Activated CD4-positive, alpha-beta T cell treated with anti-CD3 and anti-CD28 coated beads for 36 hours (primary cell): ENCODE data around the gene FRMPD1. TPM values are rescaled to one million over a fixed set of nuclear protein-coding genes. Genes with fewer than 3 reads are reported as not detected.
A peak's percentile ranks its signal among the peaks of the same experiment; 100 is the strongest.
"Not testable (repeated sequence)": the region's sequence is repeated elsewhere in the genome, so short reads cannot be mapped to it uniquely, and the experiment has no call there.

Experiments used
- ATAC-seq: fragments of 200-7000 bp; cut with Tn5 transposase; one replicate; pipeline ENCODE4 v1.10.0; 2021; ENCODE audit warnings: mild to moderate bottlenecking, moderate library complexity
- CTCF ChIA-PET: fragments of 350-600 bp; sonication (Branson Sonifier 250); formaldehyde crosslinking; loops from one replicate; lab custom pipeline; 2021; ENCODE audit warnings: antibody characterized with exemption; lab: Charles Lee
- POLR2A ChIA-PET: fragments of 350-600 bp; sonication (Branson Sonifier 250); formaldehyde crosslinking; loops from one replicate; lab custom pipeline; 2021; ENCODE audit warnings: antibody characterized with exemption, inconsistent platforms; lab: Charles Lee
- DNase-seq: peaks from one replicate; pipeline ENCODE4 v3.0.0-alpha.2; 2020
- H3K27ac Mint-ChIP-seq: one replicate; pipeline ENCODE4 v1.8.0; 2021; ENCODE audit warnings: mixed read lengths
- H3K27me3 Mint-ChIP-seq: one replicate; pipeline ENCODE4 v1.8.0; 2021; ENCODE audit warnings: mixed read lengths
- H3K36me3 Mint-ChIP-seq: one replicate; pipeline ENCODE4 v1.8.0; 2021; ENCODE audit warnings: low read depth, mixed read lengths
- H3K4me1 Mint-ChIP-seq: one replicate; pipeline ENCODE4 v1.8.0; 2021; ENCODE audit warnings: mixed read lengths
- H3K4me3 Mint-ChIP-seq: one replicate; pipeline ENCODE4 v1.8.0; 2021; ENCODE audit warnings: mild to moderate bottlenecking, moderate library complexity, mixed read lengths
- H3K9me3 Mint-ChIP-seq: one replicate; pipeline ENCODE4 v1.8.0; 2021; ENCODE audit warnings: low read depth, mixed read lengths
- intact Hi-C, 2 experiments: fragments of 100-400 bp; cut with DNase I in 1 of 2; cut with micrococcal nuclease in 1 of 2; formaldehyde crosslinking; loops; one replicate each; pipeline versions ENCODE4 v1.14.2 to v1.15.1; 2022 to 2024; cut with DNase I, micrococcal nuclease
- total RNA-seq, 2 experiments: library from RNA; stranded (reverse); gene quantifications; one replicate each; pipeline ENCODE4 v1.2.3, GENCODE V29; 2021

The FRMPD1 gene
- not detected for total RNA-seq

- Mint-ChIP-seq H3K36me3 (no peaks in the 10 kb centered on the region), H3K27me3 (peaks cover 56% of the 10 kb centered on the region), H3K4me3 (peak within 1 kb of the TSS; percentile 63), H3K9me3 (no peaks in the 10 kb centered on the region), H3K27ac (no peak within 1 kb of the TSS), H3K4me1 (peaks cover 9% of the 10 kb centered on the region)
- peak; percentile 78 for DNase-seq
- ATAC-seq = peak; percentile 97
- ChIA-PET CTCF (interaction anchor here (0.7 to 1.5 kb wide), 4 partner anchors 11 to 258 kb away, joined by 3 to 4 read pairs (median 3); no protein-coding TSS in a partner anchor), POLR2A (no interaction called here)
- intact Hi-C loops = loop anchor here (1.0 to 5.0 kb wide), 3 partner anchors 58 to 165 kb away; partner anchors contain the start of gene TOMM5 (in 2 of the 2)
Observed at GRCh38 chr9:37650873-37651768, at the start of gene FRMPD1. Gene FRMPD1, plus strand, starts transcription at chr9:37650954. Its CDS starts 41,688 bp downstream, at chr9:37692642.

GRCh38 chr9:37602061-37602460 is 48.7 kb upstream of the FRMPD1 start:
- CTCF ChIA-PET = interaction anchor here (0.5 kb wide), 1 partner anchor 251 kb away, joined by 5 read pairs; no protein-coding TSS in a partner anchor
- peaks cover 23% of the 10 kb centered on the region for H3K27me3 Mint-ChIP-seq
- H3K27ac Mint-ChIP-seq, ATAC-seq, H3K4me1 Mint-ChIP-seq, DNase-seq, H3K9me3 Mint-ChIP-seq, intact Hi-C loops, H3K36me3 Mint-ChIP-seq, H3K4me3 Mint-ChIP-seq: not testable (repeated sequence)
- POLR2A ChIA-PET = interaction anchor here (1.0 kb wide), 1 partner anchor 10 kb away, joined by 3 read pairs; no protein-coding TSS in a partner anchor

- intact Hi-C loops = no loop called here
- Mint-ChIP-seq H3K27ac (no peak overlapping the region), H3K9me3 (no peaks in the 10 kb centered on the region), H3K36me3 (no peaks in the 10 kb centered on the region), H3K4me3 (no peak overlapping the region), H3K4me1 (no peaks in the 10 kb centered on the region), H3K27me3 (peaks cover 25% of the 10 kb centered on the region)
- ChIA-PET CTCF (interaction anchor here (0.6 to 1.5 kb wide), 2 partner anchors 9 to 157 kb away, joined by 3 to 4 read pairs; no protein-coding TSS in a partner anchor), POLR2A (no interaction called here)
- DNase-seq (no peak), ATAC-seq (no peak)
Observed at GRCh38 chr9:37602817-37603216, 47.9 kb upstream of the FRMPD1 start.

GRCh38 chr9:37604296-37604695 is 46.5 kb upstream of the FRMPD1 start:
- H3K27me3 Mint-ChIP-seq = peaks cover 26% of the 10 kb centered on the region
- H3K4me3 Mint-ChIP-seq = no peak overlapping the region
- no peaks in the 10 kb centered on the region for H3K36me3 Mint-ChIP-seq
- CTCF ChIA-PET = no interaction called here
- POLR2A ChIA-PET = no interaction called here
- no peak for ATAC-seq
- no peak overlapping the region for H3K27ac Mint-ChIP-seq
- H3K4me1 Mint-ChIP-seq = no peaks in the 10 kb centered on the region
- no peaks in the 10 kb centered on the region for H3K9me3 Mint-ChIP-seq
- intact Hi-C loops = no loop called here
- DNase-seq = no peak

- ChIA-PET POLR2A (no interaction called here), CTCF (interaction anchor here (1.5 to 1.6 kb wide), 2 partner anchors 13 to 16 kb away, joined by 4 to 5 read pairs; partner anchors contain the start of gene TOMM5)
- no peaks in the 10 kb centered on the region for H3K36me3 Mint-ChIP-seq
- peaks cover 19% of the 10 kb centered on the region for H3K27me3 Mint-ChIP-seq
- H3K9me3 Mint-ChIP-seq = no peaks in the 10 kb centered on the region
- H3K4me3 Mint-ChIP-seq = no peak overlapping the region
- DNase-seq (no peak), ATAC-seq (no peak)
- intact Hi-C loops = no loop called here
- no peak overlapping the region for H3K27ac Mint-ChIP-seq
- no peaks in the 10 kb centered on the region for H3K4me1 Mint-ChIP-seq
Observed at GRCh38 chr9:37608250-37608649, 42.5 kb upstream of the FRMPD1 start.

GRCh38 chr9:37609735-37610397 is 40.9 kb upstream of the FRMPD1 start:
- H3K27me3 Mint-ChIP-seq = peaks cover 18% of the 10 kb centered on the region
- no peak overlapping the region for H3K27ac Mint-ChIP-seq
- H3K36me3 Mint-ChIP-seq = no peaks in the 10 kb centered on the region
- POLR2A ChIA-PET = no interaction called here
- ATAC-seq = no peak
- intact Hi-C loops = no loop called here
- no peaks in the 10 kb centered on the region for H3K9me3 Mint-ChIP-seq
- no peak overlapping the region for H3K4me3 Mint-ChIP-seq
- no peak for DNase-seq
- H3K4me1 Mint-ChIP-seq = no peaks in the 10 kb centered on the region
- CTCF ChIA-PET = no interaction called here

- H3K4me3 Mint-ChIP-seq = no peak overlapping the region
- DNase-seq = no peak
- ChIA-PET POLR2A (no interaction called here), CTCF (no interaction called here)
- intact Hi-C loops = no loop called here
- peaks cover 16% of the 10 kb centered on the region for H3K27me3 Mint-ChIP-seq
- no peaks in the 10 kb centered on the region for H3K9me3 Mint-ChIP-seq
- no peaks in the 10 kb centered on the region for H3K4me1 Mint-ChIP-seq
- H3K36me3 Mint-ChIP-seq = no peaks in the 10 kb centered on the region
- no peak for ATAC-seq
- H3K27ac Mint-ChIP-seq = no peak overlapping the region
Observed at GRCh38 chr9:37611014-37611413, 39.7 kb upstream of the FRMPD1 start.

GRCh38 chr9:37611961-37612360 is 38.8 kb upstream of the FRMPD1 start:
- Mint-ChIP-seq H3K4me1 (no peaks in the 10 kb centered on the region), H3K9me3 (no peaks in the 10 kb centered on the region), H3K36me3 (no peaks in the 10 kb centered on the region), H3K4me3 (no peak overlapping the region), H3K27me3 (peaks cover 13% of the 10 kb centered on the region), H3K27ac (no peak overlapping the region)
- ATAC-seq (no peak), DNase-seq (no peak)
- intact Hi-C loops = no loop called here
- ChIA-PET CTCF (no interaction called here), POLR2A (no interaction called here)

- Mint-ChIP-seq H3K27ac (no peak overlapping the region), H3K27me3 (peaks cover 5% of the 10 kb centered on the region), H3K4me1 (no peaks in the 10 kb centered on the region), H3K36me3 (no peaks in the 10 kb centered on the region), H3K4me3 (no peak overlapping the region), H3K9me3 (no peaks in the 10 kb centered on the region)
- intact Hi-C loops = no loop called here
- POLR2A ChIA-PET = no interaction called here
- DNase-seq (no peak), ATAC-seq (no peak)
- CTCF ChIA-PET = no interaction called here
Observed at GRCh38 chr9:37617161-37617560, 33.6 kb upstream of the FRMPD1 start.

GRCh38 chr9:37617832-37618231 is 32.9 kb upstream of the FRMPD1 start:
- intact Hi-C loops = no loop called here
- DNase-seq (no peak), ATAC-seq (no peak)
- ChIA-PET CTCF (no interaction called here), POLR2A (no interaction called here)
- Mint-ChIP-seq H3K27ac (no peak overlapping the region), H3K36me3 (no peaks in the 10 kb centered on the region), H3K4me1 (no peaks in the 10 kb centered on the region), H3K4me3 (no peak overlapping the region), H3K9me3 (no peaks in the 10 kb centered on the region), H3K27me3 (peaks cover 5% of the 10 kb centered on the region)

GRCh38 chr9:37618817-37619216 is 31.9 kb upstream of the FRMPD1 start:
- DNase-seq (no peak), ATAC-seq (no peak)
- peaks cover 7% of the 10 kb centered on the region for H3K27me3 Mint-ChIP-seq
- H3K4me3 Mint-ChIP-seq = no peak overlapping the region
- intact Hi-C loops = no loop called here
- no peaks in the 10 kb centered on the region for H3K4me1 Mint-ChIP-seq
- H3K9me3 Mint-ChIP-seq = no peaks in the 10 kb centered on the region
- no peak overlapping the region for H3K27ac Mint-ChIP-seq
- H3K36me3 Mint-ChIP-seq = no peaks in the 10 kb centered on the region
- ChIA-PET CTCF (no interaction called here), POLR2A (no interaction called here)
